HG02943 (cell line): ENCODE measurements around the gene NXN.
A peak's percentile ranks its signal among the peaks of the same experiment; 100 is the strongest.
"Not testable (repeated sequence)": the region's sequence is repeated elsewhere in the genome, so short reads cannot be mapped to it uniquely, and the experiment has no call there.

Experiments
- ATAC-seq: cut with Tn5 transposase; IDR thresholded peaks from one replicate; pipeline ENCODE4 v1.9.1; 2021; ENCODE audit warnings: mild to moderate bottlenecking, low read depth, moderate library complexity; ENCODE audit not compliant: unreplicated experiment

NXN gene

DNA sequence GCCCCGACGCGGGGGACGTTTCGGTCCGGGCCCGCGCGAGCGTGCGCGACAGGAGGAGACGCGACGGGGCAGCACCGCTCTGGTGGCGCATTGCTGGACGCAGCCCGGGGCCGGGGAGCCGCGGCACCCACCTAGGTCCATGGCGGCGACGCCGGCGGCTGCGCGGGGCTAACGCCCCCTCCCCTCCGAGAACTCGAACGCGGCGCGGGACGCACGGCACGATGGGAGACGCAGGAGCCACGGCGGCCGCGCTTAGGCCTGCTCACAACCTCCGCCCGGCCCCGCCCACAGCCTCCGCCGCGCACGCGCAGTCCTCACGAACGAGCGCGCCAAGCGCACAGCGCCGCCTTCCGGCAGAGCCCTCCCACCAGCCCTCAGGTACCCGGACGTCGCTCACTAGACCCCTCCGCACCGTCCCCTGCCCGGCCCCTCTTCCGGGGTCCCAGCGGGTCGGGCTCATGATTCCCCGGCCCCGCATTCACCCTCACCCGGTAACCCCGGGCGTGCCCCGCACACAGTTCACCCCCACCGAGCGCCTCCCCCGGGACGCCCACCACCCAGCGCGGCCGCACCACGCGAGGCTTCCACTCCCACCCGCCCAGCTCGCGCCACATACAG is 227.5 kb downstream of the NXN start, which contains the start of gene GEMIN4:
GEMIN4 (minus strand) TSS at position 263 of the 618 bp plus-strand sequence; CDS start at position 141, 122 bp downstream.
- peak; percentile 78 for ATAC-seq

- ATAC-seq = peak; percentile 44
Observed at GRCh38 chr17:751269-752001, 228.1 kb downstream of the NXN start.

DNA sequence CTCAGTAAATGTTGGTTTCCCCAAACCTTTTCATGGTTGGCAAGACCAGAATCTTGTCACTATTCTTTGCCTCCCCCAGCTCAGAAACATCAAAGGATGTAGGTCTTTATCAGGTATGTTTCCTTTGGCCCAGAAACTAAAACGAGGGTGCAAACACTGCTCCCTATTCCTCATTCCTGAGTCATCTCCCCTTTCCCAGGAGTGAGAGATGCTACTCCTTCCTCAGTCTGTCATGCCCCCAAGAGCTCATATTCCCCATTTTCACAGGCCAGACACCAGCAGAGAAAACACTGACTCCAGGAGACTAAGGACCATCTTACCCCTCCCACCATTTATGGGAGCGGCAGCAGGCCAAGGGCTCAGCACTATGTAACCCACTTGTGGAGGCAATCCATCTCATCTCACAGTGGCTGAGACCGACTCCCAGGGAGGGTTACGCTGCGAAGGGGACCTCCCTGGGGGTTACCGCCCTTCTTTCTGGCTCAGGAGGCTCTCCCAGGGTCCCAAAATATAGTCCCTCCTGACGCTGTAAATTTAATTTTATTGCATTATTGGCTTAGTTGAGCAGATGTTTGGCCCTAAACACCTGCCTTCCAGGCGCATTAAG is 229.0 kb downstream of the NXN start:
- no peak for ATAC-seq

DNA sequence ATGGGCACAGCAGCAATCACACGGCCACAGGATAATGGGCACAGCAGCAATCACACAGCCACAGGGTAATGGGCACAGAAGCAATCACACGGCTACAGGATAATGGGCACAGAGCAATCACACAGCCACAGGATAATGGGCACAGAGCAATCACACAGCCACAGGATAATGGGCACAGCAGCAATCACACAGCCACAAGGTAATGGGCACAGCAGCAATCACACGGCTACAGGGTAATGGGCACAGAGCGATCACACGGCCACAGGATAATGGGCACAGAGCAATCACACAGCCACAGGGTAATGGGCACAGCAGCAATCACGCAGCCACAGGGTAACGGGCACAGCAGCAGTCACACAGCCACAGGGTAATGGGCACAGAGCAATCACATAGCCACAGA is 230.2 kb downstream of the NXN start:
- not testable (repeated sequence) for ATAC-seq
